Measurements from ENCODE around the gene INCENP.
"Not testable (repeated sequence)": the region's sequence is repeated elsewhere in the genome, so short reads cannot be mapped to it uniquely, and the experiment has no call there.

The INCENP gene

GRCh38 chr11:62171261-62171723, 47.5 kb downstream of the INCENP start:
- peak; percentile 87 for DNase-seq (ENCODE audit: low spot score)

DNA sequence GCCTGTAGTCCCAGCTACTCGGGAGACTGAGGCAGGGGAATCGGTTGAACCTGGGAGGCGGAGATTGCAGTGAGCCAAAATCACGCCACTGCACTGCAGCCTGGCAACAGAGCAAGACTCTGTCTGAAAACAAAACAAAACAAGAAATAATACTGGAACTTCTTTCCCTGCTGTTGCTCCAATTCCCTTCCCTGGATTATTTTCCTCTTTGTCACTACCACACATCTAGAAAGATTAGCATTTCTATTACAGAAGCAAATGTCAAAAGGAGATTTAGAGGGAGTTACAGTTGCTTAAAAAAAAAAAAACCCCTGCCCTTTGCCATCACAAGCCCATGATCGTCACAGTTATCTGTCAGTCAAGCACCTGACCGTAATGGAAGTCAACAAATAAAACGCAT, 48.5 kb downstream of the INCENP start:
- DNase-seq (ENCODE audit: low spot score) = no peak

DNA sequence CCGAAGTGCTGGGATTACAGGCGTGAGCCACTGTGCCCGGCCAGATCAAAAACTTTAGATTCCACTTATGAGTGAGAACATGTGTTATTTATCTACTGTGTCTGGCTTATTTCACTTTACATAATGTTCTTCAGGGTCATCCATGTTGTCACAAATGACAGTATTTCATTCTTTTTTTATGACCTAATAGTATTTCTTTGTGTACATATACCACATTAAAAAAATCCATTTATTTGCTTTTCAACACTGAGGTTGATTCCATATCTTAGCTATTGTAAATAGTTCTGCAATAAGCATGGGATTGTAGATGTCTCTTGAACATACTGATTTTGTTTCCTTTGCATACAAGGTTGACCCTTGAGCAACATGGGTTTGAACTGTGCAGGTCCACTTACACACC, 53.0 kb downstream of the INCENP start:
- DNase-seq (ENCODE audit: low spot score) = no peak

- DNase-seq (ENCODE audit: low spot score) = no peak
These were observed 56.2 kb downstream of the INCENP start for GRCh38 chr11:62179995-62180394.

DNA sequence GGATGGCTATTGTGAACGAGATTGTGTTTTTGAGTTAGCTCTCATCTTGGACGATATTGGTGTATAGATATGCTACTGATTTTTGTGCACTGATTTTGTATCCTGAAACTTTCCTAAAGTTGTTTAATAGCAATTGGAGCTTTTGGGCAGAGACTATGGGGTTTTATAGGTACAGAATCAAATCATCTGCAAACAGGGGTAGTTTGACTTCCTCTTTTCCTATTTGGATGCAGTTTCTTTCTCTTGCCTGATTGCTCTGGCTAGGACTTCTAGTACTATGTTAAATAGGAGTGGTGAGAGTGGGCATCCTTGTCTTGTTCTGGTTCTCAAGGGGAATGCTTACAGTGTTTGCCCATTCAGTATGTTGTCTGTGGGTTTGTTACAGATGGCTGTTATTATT, 57.3 kb downstream of the INCENP start:
- no peak for DNase-seq (ENCODE audit: low spot score)

DNA sequence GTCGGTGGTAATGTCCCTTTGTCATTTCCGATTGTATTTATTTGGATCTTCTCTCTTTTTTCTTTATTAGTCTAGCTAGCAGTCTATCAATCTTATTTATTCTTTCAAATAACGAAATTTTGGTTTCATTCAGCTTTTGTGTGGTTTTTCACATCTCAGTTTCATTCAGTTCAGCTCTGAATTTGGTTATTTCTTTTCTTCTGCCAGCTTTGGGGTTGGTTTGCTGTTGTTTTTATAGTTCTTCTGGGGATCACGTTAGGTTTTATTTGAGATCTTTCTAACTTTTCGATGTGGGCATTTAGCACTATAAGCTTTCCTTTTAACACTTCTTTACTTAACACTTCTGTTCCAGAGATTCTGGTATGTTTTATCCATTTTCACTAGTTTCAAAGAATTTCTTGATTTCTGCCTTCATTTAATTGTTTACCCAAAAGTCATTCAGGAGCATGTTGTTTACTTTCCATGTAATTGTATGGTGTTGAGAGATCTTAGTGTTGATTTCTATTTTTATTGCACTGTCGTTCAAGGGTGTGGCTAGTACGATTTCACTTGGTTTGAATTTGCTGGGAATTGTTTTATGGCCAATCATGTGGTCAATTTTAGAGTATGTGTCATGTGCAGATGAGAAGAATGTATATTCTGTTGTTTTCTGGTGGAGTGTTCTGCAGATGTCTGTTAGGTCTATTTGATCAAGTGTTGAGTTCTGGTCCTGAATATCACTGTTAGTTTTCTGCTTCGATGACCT, 58.5 kb downstream of the INCENP start:
- DNase-seq (ENCODE audit: low spot score) = peak; percentile 47

DNA sequence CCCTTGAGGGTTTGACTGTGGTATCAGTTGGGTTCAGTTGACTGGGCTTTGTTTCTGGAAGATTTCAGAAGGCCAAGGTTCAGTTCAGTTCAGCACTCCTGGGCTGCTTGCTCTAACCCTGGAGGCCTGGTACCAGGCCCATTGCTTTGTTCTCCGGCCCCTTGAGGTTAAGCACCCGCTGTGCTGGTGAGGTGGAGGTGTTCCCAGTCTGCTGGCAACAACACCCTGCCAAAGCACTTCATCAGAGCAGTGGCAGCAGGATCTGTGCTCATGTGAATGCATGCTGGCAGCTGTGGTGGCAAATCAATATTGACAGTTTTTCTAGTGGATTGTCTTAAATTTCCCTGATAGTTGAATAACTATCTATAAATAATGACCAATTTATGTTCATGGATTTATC, 62.4 kb downstream of the INCENP start:
- no peak for DNase-seq (ENCODE audit: low spot score)

DNA sequence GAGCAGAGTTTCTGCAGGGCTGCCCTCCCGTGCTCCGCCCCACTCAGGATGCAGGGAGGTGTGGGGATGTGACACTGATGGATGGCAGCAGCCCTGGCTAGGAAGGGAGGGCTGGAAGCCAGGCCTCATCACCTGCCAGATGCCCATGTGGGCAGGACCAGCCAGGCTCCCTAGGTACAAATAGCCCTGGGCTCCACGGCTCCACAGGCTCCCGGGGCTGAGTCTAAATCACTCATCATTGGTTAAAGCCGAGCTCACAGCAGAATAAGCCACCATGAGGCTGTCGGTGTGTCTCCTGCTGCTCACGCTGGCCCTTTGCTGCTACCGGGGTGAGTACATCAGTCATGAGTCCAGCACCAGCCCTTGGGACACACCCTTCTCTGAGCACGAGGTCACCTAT, 66.2 kb downstream of the INCENP start, which contains the start of gene SCGB1D1:
SCGB1D1 (plus strand) TSS at position 206 of the 400 bp plus-strand sequence; CDS start at position 275, 69 bp downstream.
- DNase-seq (ENCODE audit: low spot score) = no peak

DNA sequence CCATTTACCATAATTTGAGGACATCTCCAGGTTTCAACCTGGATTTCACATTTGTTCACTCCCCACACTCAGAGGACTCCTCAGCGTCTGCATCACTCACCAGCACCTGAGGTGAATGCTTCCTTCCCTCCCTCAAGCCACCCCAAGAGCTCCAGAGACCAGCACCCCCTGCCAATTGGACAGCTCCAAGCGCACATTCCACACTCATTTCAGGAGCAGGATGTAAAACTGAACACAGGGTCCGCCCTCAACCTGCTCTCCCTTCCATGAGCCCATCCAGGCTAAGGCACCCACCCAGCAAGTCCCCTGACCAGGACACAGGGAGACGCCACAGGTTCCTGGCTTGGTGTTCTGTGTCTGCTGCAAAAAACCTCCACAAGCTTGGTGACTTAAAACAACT, 70.1 kb downstream of the INCENP start:
- DNase-seq (ENCODE audit: low spot score) = no peak

DNA sequence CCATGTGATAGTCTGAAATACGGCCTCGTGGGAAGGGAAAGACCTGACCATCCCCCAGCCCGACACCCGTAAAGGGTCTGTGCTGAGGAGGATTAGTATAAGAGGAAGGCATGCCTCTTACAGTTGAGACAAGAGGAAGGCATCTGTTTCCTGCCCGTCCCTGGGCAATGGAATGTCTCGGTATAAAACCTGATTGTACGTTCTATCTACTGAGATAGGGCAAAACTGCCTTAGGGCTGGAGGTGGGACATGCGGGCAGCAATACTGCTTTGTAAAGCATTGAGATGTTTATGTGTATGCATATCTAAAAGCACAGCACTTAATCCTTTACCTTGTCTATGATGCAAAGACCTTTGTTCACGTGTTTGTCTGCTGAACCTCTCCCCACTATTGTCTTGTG, 71.2 kb downstream of the INCENP start:
- not testable (repeated sequence) for DNase-seq (ENCODE audit: low spot score)

DNA sequence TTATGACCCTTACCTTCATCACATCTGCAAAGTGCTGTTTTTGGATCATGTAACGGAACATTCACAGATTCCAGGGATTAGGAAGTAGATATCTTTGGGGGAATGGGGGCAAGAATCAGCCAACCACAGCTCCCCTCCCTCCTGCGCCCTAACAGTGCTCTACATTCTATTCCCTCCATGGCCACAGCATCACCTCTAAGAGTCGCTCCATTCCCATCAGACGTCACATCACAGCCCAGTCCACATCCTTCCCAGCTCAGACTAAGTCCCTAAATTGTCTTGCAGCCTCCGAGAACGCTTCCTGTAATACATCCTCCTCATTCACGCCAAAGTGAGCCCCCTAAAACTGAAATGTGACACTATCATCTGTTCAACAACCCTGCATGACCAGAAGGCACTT, 72.1 kb downstream of the INCENP start:
- no peak for DNase-seq (ENCODE audit: low spot score)

GRCh38 chr11:62197400-62197799, 73.6 kb downstream of the INCENP start:
- not testable (repeated sequence) for DNase-seq (ENCODE audit: low spot score)

GRCh38 chr11:62201376-62201775, 77.6 kb downstream of the INCENP start:
- peak; percentile 88 for DNase-seq (ENCODE audit: low spot score)

Data from SW480 (cell line).